CD4-positive, alpha-beta T cell treated with Interleukin-15 for 4 hours (primary cell): Measurements from ENCODE around the gene ZNF804A.
"Not testable (repeated sequence)": the region's sequence is repeated elsewhere in the genome, so short reads cannot be mapped to it uniquely, and the experiment has no call there.

Source experiments
- DNase-seq: peaks from one replicate; pipeline ENCODE4 v3.0.0-alpha.2; 2020; ENCODE audit warnings: low spot score

ZNF804A gene

GRCh38 chr2:184728411-184728810 lies 130.1 kb downstream of the ZNF804A start:
- no peak for DNase-seq

GRCh38 chr2:184729581-184729980 lies 131.3 kb downstream of the ZNF804A start:
- no peak for DNase-seq

DNA sequence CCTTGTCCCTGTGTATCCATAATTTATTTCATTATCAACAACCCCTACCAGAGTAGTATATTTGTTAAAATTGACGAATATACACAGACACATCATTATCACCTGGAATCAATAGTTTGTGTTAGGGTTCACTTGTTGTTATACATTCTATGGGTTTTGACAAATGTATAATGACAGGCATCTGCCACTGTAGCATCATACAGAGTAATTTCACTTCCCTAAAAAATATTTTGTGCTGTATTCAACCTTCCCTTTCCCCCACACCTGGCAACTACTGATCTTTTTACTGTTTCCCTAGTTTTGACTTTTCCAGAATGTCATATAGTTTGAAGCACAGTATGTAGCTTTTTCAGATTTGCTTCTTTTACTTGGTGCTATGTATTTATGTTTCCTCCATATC lies 132.0 kb downstream of the ZNF804A start:
- DNase-seq = no peak

GRCh38 chr2:184734338-184734737 lies 136.0 kb downstream of the ZNF804A start:
- DNase-seq = no peak

- DNase-seq = no peak
Observed at GRCh38 chr2:184735611-184736010, 137.3 kb downstream of the ZNF804A start.

GRCh38 chr2:184743096-184743495 lies 144.8 kb downstream of the ZNF804A start:
- DNase-seq = no peak

DNA sequence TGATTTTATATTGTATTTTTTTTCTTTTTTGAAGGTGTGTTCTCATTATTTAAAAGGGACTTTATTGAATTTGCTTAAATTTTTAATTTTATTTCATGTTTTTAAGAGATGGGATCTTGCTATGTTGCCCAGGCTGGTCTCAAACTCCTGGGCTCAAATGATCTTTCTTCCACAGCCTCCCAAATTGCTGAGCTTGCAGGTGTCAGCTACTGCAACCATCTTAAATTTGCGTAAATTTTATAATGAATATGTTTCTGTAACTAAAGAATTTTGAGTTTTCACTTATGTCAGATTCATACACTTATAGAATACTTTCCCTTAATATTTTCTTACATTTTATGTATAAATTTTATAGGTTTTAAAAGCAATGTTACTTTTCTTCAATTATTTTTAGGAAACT lies 157.8 kb downstream of the ZNF804A start:
- DNase-seq = no peak

- DNase-seq = no peak
Observed at GRCh38 chr2:184756885-184757284, 158.6 kb downstream of the ZNF804A start.

- DNase-seq = not testable (repeated sequence)
Observed at GRCh38 chr2:184759557-184760255, 161.4 kb downstream of the ZNF804A start.

DNA sequence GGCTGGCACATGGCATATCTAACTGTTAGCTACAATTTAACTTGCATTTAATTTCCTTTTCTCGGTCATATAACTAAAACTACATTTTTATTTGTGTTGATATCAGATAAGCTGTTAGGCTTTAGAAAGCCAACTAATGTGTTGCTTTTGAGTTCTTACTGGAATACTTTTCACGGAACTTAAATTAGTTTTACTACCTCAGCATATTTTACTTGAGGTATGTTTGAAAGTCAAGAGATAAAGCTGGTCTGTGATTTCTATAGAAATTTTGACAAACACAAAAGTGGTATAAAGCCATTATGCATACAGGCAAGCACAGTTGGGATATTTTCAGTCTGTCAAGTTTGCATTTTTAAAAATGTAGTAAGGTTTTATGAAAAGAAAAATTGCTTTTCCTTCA lies 162.6 kb downstream of the ZNF804A start:
- DNase-seq = no peak

- no peak for DNase-seq
Observed at GRCh38 chr2:184765112-184765895, 167.0 kb downstream of the ZNF804A start.

DNA sequence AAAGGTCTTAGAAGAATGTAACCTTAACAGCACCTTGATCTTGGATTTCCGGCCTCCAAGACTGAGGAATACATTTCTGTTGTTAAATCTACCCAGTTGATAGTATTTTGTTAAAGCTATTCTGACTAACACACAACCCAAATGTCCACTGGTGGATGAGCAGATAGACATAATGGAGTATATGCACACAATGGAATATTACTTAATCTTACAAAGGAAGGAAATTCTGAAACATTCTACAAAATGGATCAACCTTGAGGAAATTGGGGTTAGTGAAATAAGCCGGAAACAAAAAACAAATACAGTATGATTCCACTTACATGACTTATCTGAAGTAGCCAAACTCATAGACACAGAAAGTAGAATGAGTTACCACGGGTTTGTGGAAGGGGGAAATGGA lies 168.7 kb downstream of the ZNF804A start:
- DNase-seq = no peak

DNA sequence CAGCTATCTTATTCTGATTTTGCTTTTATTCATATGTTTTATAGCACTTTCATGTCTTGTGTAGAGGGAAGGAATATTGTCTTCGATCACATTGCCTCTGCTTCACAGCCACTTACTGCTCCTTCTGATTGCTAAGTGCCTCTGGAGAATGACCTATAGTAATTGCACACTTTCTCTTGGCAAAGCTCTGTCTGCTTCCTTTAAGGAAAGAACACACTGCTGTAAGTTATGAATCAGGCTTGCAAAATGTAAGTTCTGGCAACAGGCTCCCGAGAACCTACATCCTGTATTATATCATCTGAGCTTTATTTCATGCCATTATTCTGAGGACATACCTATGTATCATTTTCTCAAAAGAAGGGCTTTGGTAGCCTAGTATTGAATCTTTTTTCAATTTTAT lies 170.7 kb downstream of the ZNF804A start:
- no peak for DNase-seq

DNA sequence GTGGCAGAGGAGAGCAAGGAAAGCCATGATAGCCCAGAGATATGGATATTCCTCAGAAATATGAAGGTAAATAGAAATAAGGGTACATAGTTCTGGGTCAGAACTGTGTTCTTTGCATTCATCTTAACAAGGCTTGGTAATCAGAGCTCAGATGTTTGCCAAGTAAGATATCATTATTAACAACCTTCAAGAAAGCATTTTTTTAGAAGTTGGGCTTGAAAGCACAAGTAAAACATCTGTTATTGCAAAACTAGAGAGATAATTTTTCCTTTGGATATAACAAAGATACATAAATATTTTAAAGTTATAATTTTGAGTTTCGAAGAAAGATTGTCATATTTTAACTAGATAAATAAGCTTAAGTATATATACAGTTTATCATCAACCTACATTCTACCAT lies 171.4 kb downstream of the ZNF804A start:
- DNase-seq = no peak

DNA sequence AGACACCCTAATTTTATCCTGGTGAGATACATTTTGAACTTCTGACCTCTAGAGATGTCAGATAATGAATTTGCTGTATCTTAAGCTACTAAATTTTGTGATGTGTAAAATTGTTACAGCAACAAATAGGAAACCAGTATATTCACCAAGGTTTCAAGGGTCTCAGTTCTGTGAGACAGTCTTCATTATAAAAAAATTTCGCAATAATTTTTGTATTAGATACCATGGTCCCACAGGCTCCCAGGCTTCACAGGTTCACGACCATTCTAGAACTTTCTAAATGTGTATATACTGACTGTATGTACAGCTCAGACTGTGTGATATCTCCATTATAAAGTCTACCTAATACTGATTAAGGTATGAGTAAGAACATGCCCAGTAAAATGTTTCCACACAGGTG lies 181.4 kb downstream of the ZNF804A start:
- no peak for DNase-seq

GRCh38 chr2:184780384-184780783 lies 182.1 kb downstream of the ZNF804A start:
- no peak for DNase-seq

DNA sequence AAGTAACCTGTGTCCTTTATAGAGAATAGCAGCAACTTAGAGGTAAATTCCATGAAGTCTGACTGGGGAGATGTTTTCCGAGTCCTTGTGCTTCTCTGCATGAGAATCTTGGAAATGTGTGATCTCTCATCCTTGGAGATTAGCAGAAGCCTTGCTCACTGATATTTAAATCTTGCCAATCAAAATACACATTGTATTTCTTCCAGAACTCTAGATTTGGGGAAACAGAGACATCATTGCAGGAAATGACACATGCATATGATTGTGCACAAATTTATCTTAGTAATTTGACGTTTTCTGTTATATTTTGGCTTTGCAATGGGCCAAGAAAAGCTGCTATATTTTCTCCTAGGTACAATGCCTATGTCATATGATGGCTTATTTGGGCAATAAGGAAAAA lies 182.6 kb downstream of the ZNF804A start:
- DNase-seq = no peak

DNA sequence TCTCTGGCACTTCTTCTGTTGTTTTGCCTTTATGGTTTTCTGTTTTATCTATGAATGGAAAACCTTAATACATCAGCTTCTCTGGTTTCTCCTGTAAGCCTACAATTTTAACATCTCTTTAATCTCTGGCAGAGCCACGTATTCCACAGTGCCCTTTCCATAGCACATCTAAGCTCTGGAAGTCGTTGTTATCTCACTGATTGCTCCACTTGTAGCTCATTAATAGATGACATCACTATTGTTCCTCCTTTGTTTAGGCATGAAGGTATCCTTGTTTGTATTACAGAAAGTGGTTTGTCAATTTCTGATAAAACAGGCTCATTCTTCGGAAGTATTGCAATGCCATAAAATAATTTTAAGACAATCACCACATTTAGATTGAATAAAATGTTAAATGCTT lies 185.2 kb downstream of the ZNF804A start:
- no peak for DNase-seq

- no peak for DNase-seq
Observed at GRCh38 chr2:184793176-184793575, 194.8 kb downstream of the ZNF804A start.

DNA sequence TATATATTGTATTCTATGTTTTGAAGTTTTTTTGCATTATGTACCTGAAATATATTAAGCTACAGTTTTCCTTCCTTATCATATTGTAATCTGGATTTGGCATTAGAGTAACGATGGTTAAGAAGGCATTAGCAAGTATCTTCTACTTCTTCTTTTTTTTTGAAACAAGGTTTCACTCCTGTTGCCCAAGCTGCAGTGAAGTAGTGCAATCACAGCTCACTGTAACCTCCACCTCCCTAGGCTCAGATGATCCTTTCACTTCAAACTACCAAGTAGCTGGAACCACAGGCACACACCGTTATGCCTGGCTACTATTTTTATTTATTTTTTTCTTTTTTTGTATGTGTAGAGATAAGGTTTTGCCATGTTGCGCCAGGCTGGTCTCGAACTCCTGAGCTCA lies 201.1 kb downstream of the ZNF804A start:
- no peak for DNase-seq

DNA sequence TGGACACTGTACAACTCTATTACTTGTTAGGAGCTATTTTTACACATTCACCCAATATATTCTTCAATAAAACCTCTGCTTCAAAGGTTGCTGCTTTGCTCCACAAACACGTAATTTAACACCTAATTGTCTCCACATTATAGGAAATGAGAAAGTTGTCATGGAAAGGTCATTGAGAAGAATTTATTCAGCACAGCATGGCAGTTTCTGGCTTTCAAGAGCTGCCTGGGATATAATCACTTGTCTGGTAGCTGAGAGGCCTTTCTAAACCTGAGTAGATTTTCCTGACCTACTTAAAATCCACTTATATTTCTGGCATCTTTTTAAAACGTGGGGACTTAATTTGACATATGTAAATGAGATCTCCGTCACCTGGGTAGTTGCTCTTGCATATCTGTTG lies 216.1 kb downstream of the ZNF804A start:
- no peak for DNase-seq

DNA sequence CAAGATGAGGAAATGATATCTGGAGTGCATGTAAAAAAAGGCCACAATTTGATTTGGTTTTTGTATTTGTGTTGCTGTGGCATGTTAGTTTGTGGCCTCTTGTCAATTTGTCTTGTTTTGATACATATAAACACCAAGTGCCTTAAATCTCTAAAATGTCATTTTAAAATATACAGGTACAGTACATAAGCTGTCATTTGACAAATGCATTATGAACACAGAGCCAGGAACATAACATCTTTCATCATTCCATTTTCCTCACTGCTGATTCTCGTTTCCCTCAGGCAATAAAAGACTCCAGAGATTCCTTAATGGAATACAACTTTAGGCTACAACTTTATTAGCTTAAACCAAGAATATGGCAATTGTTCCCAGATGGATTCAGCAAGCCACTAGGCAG lies 217.5 kb downstream of the ZNF804A start:
- no peak for DNase-seq

- no peak for DNase-seq
Observed at GRCh38 chr2:184824597-184824996, 226.3 kb downstream of the ZNF804A start.

DNA sequence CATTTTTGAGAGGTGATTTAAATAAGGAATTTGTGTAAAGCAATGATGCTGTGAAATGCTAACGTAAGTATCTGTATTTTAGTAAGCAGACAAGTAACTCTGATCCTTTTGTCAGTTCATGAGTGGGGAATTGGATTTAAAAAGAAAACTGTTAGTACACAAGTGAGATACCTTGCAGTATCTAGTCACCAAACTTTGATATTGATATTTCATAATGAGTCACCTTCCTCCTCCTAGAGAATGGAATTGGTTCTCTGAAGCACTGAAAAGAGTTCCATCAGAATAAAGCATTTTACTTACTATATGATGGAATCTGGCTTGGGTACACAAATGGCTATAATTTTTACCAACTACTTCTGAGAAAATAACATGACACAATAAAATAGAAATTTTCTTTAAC lies 232.2 kb downstream of the ZNF804A start:
- DNase-seq = no peak
